A549 (cell line): ENCODE measurements around the gene ZC3H11A.

Source experiments
- BHLHE40 ChIP-seq: IDR thresholded peaks from 2 replicates; pipeline ENCODE4 v1.6.1; 2012; ENCODE audit warnings: low read depth, low read length, inconsistent platforms
- CBX8 ChIP-seq: fragments of 200-600 bp; sonication (generic); IDR thresholded peaks from 2 replicates; pipeline ENCODE4 v1.6.1; 2016
- EP300 ChIP-seq, 2 experiments: fragments of >200 bp; sonication (Bioruptor Twin); formaldehyde crosslinking; IDR thresholded peaks; 2 replicates in 1 of 2; 3 replicates in 1 of 2; pipeline ENCODE4 v1.6.1; 2016 to 2017
- MYC ChIP-seq: IDR thresholded peaks from 2 replicates; pipeline ENCODE4 v1.6.1; 2012; ENCODE audit warnings: mild to moderate bottlenecking, inconsistent platforms, low read length, improper control_type of control experiment, borderline replicate concordance
- NPAS2 ChIP-seq: fragments of 250-450 bp; sonication (Bioruptor Pico); IDR thresholded peaks from 2 replicates; pipeline ENCODE4 v1.8.0; 2022; ENCODE audit warnings: mild to moderate bottlenecking, moderate library complexity, borderline replicate concordance
- POLR2A ChIP-seq: IDR thresholded peaks from 2 replicates; pipeline ENCODE4 v1.6.1; 2012; ENCODE audit warnings: mild to moderate bottlenecking, low read length
- POLR2AphosphoS2 ChIP-seq: conservative IDR thresholded peaks from 2 replicates; pipeline ENCODE4 v1.6.1; 2012; ENCODE audit warnings: low read length, improper control_type of control experiment, inconsistent platforms
- RAD21 ChIP-seq, 2 experiments: fragments of >200 bp in 1 of 2; sonication (Bioruptor Twin) in 1 of 2; formaldehyde crosslinking in 1 of 2; IDR thresholded peaks in 1 of 2; conservative IDR thresholded peaks in 1 of 2; 2 replicates in 1 of 2; 3 replicates in 1 of 2; pipeline ENCODE4 v1.6.1; 2012 to 2018; ENCODE audit warnings: inconsistent platforms in 1 of 2
- RFX5 ChIP-seq: fragments of 450-650 bp; IDR thresholded peaks from 2 replicates; pipeline ENCODE4 v1.7.1; 2014; ENCODE audit warnings: antibody characterized with exemption, mild to moderate bottlenecking, moderate library complexity
- TF ChIP-seq, protein P1 (sequence below): IDR thresholded peaks from 2 replicates; pipeline ENCODE4 v1.6.1; 2012
- TF ChIP-seq, protein P2 (sequence below): fragments of >200 bp; sonication (Bioruptor Twin); formaldehyde crosslinking; IDR thresholded peaks from 3 replicates; pipeline ENCODE4 v1.5.1; 2016
- TF ChIP-seq, protein P3 (sequence below): fragments of 450-650 bp; IDR thresholded peaks from 2 replicates; pipeline ENCODE4 v1.6.1; 2014; ENCODE audit warnings: antibody characterized with exemption
- TF ChIP-seq, protein P4 (sequence below): fragments of 250-450 bp; sonication (Bioruptor Pico); IDR thresholded peaks from 2 replicates; pipeline ENCODE4 v1.5.0; 2021; ENCODE audit warnings: mild to moderate bottlenecking, moderate library complexity, borderline replicate concordance

DNA sequence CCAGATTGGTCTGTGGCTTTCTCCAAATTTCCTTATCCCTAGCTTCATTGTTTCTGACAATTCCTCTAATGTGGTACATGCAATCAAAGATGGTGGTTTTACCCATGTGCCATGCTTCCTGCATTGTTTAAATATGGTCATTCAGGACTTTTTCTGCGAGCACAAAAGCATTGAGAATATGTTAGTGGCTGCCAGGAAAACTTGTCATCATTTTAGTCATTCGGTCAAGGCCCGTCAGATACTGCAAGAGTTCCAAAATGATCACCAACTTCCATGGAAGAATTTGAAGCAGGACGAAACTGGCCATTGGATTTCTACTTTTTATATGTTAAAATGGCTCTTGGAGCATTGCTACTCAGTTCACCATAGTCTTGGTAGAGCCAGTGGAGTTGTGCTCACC is 3.7 kb downstream of the ZC3H11A start:
- TF ChIP-seq, protein P1, sequence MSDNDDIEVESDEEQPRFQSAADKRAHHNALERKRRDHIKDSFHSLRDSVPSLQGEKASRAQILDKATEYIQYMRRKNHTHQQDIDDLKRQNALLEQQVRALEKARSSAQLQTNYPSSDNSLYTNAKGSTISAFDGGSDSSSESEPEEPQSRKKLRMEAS = no peak
- no peak for TF ChIP-seq CBX8
- TF ChIP-seq MYC = no peak
- no peak for TF ChIP-seq NPAS2
- TF ChIP-seq, protein P2, sequence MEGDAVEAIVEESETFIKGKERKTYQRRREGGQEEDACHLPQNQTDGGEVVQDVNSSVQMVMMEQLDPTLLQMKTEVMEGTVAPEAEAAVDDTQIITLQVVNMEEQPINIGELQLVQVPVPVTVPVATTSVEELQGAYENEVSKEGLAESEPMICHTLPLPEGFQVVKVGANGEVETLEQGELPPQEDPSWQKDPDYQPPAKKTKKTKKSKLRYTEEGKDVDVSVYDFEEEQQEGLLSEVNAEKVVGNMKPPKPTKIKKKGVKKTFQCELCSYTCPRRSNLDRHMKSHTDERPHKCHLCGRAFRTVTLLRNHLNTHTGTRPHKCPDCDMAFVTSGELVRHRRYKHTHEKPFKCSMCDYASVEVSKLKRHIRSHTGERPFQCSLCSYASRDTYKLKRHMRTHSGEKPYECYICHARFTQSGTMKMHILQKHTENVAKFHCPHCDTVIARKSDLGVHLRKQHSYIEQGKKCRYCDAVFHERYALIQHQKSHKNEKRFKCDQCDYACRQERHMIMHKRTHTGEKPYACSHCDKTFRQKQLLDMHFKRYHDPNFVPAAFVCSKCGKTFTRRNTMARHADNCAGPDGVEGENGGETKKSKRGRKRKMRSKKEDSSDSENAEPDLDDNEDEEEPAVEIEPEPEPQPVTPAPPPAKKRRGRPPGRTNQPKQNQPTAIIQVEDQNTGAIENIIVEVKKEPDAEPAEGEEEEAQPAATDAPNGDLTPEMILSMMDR = no peak
- no peak for TF ChIP-seq EP300 (IDR thresholded peaks at IDR 0.05)
- TF ChIP-seq POLR2A = no peak
- TF ChIP-seq RAD21 (conservative IDR thresholded peaks at IDR 0.05 in 1 of 2, IDR thresholded peaks at IDR 0.05 in 1 of 2) = no peak
- no peak for TF ChIP-seq POLR2AphosphoS2
- TF ChIP-seq, protein P3, sequence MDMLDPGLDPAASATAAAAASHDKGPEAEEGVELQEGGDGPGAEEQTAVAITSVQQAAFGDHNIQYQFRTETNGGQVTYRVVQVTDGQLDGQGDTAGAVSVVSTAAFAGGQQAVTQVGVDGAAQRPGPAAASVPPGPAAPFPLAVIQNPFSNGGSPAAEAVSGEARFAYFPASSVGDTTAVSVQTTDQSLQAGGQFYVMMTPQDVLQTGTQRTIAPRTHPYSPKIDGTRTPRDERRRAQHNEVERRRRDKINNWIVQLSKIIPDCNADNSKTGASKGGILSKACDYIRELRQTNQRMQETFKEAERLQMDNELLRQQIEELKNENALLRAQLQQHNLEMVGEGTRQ = no peak
- no peak for TF ChIP-seq BHLHE40
- TF ChIP-seq, protein P4, sequence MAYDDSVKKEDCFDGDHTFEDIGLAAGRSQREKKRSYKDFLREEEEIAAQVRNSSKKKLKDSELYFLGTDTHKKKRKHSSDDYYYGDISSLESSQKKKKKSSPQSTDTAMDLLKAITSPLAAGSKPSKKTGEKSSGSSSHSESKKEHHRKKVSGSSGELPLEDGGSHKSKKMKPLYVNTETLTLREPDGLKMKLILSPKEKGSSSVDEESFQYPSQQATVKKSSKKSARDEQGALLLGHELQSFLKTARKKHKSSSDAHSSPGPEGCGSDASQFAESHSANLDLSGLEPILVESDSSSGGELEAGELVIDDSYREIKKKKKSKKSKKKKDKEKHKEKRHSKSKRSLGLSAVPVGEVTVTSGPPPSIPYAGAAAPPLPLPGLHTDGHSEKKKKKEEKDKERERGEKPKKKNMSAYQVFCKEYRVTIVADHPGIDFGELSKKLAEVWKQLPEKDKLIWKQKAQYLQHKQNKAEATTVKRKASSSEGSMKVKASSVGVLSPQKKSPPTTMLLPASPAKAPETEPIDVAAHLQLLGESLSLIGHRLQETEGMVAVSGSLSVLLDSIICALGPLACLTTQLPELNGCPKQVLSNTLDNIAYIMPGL = no peak
- TF ChIP-seq RFX5 = no peak
